ENCODE data around the gene ANO10.
"Not testable (repeated sequence)": the region's sequence is repeated elsewhere in the genome, so short reads cannot be mapped to it uniquely, and the experiment has no call there.

ANO10 gene

GRCh38 chr3:43615133-43615532 lies 6.7 kb downstream of the ANO10 start:
- ChIA-PET POLR2A (ENCODE audit: low non-redundant PET) (no interaction called here), CTCF (no interaction called here)
- no peak overlapping the region for H3K27ac ChIP-seq
- TF ChIP-seq CTCF (conservative IDR thresholded peaks at IDR 0.05; ENCODE audit: low read depth), result no peak
- DNase-seq (ENCODE audit: low spot score), result no peak

- CTCF ChIA-PET, result no interaction called here
- no peak overlapping the region for H3K27ac ChIP-seq
- no peak for TF ChIP-seq CTCF (conservative IDR thresholded peaks at IDR 0.05; ENCODE audit: low read depth)
- no peak for DNase-seq (ENCODE audit: low spot score)
- POLR2A ChIA-PET (ENCODE audit: low non-redundant PET), result no interaction called here
Measured at GRCh38 chr3:43613976-43614375, 7.8 kb downstream of the ANO10 start.

- no peak for TF ChIP-seq CTCF (conservative IDR thresholded peaks at IDR 0.05; ENCODE audit: low read depth)
- CTCF ChIA-PET, result no interaction called here
- POLR2A ChIA-PET (ENCODE audit: low non-redundant PET), result no interaction called here
- no peak overlapping the region for H3K27ac ChIP-seq
- DNase-seq (ENCODE audit: low spot score), result no peak
Measured at GRCh38 chr3:43612419-43612818, 9.4 kb downstream of the ANO10 start.

GRCh38 chr3:43609406-43609805 lies 12.4 kb downstream of the ANO10 start:
- POLR2A ChIA-PET (ENCODE audit: low non-redundant PET), result no interaction called here

GRCh38 chr3:43608751-43609150 lies 13.1 kb downstream of the ANO10 start:
- ChIA-PET POLR2A (ENCODE audit: low non-redundant PET) (no interaction called here), CTCF (no interaction called here)
- no peak for TF ChIP-seq CTCF (conservative IDR thresholded peaks at IDR 0.05; ENCODE audit: low read depth)
- H3K27ac ChIP-seq, result no peak overlapping the region
- DNase-seq (ENCODE audit: low spot score), result no peak

More at GRCh38 chr3:43609406-43609805, 12.4 kb downstream of the ANO10 start:
- CTCF ChIA-PET, result no interaction called here
- no peak overlapping the region for H3K27ac ChIP-seq
- no peak for TF ChIP-seq CTCF (conservative IDR thresholded peaks at IDR 0.05; ENCODE audit: low read depth)
- DNase-seq (ENCODE audit: low spot score), result no peak

GRCh38 chr3:43606284-43606683 lies 15.5 kb downstream of the ANO10 start:
- DNase-seq (ENCODE audit: low spot score), result no peak
- H3K27ac ChIP-seq, result no peak overlapping the region
- ChIA-PET POLR2A (ENCODE audit: low non-redundant PET) (no interaction called here), CTCF (no interaction called here)
- TF ChIP-seq CTCF (conservative IDR thresholded peaks at IDR 0.05; ENCODE audit: low read depth), result no peak

- H3K27ac ChIP-seq; POLR2A ChIA-PET (ENCODE audit: low non-redundant PET); CTCF ChIA-PET; DNase-seq (ENCODE audit: low spot score): not testable (repeated sequence)
Measured at GRCh38 chr3:43599959-43600358, 21.9 kb downstream of the ANO10 start.
